Measurements from ENCODE around the gene SLC7A7.

GRCh38 chr14:22836301-22837113, 21.3 kb upstream of the SLC7A7 start, which contains the start of gene MMP14:
- TF ChIP-seq LCOR (CRISPR knock-in tag; IDR thresholded peaks at IDR 0.05) (no peak), HMG20A (CRISPR knock-in tag; conservative IDR thresholded peaks at IDR 0.05) (no peak), ARID2 (IDR thresholded peaks at IDR 0.05) (no peak), ZNF274 (IDR thresholded peaks at IDR 0.05; ENCODE audit: borderline replicate concordance, low read depth, low read length) (no peak), NFE2 (IDR thresholded peaks at IDR 0.05; ENCODE audit: low read depth) (no peak), ZEB2 (IDR thresholded peaks at IDR 0.05) (no peak), STAG1 (CRISPR knock-in tag; IDR thresholded peaks at IDR 0.05; ENCODE audit: borderline replicate concordance) (no peak)
